Iris pigment epithelial cell (primary cell): ENCODE data around the gene ERBB2.
"Not testable (repeated sequence)": the region's sequence is repeated elsewhere in the genome, so short reads cannot be mapped to it uniquely, and the experiment has no call there.

ENCODE experiments used
- DNase-seq: peaks from one replicate; pipeline ENCODE4 v3.0.0-alpha.2; 2011; ENCODE audit warnings: low read depth

ERBB2 gene

GRCh38 chr17:39745335-39746144 is 45.7 kb downstream of the ERBB2 start:
- no peak for DNase-seq

GRCh38 chr17:39746145-39746461 is 46.2 kb downstream of the ERBB2 start:
- no peak for DNase-seq

GRCh38 chr17:39747745-39748144 is 47.9 kb downstream of the ERBB2 start:
- no peak for DNase-seq

- DNase-seq = not testable (repeated sequence)
Observed at GRCh38 chr17:39748444-39749034, 48.7 kb downstream of the ERBB2 start.

GRCh38 chr17:39750131-39751015 is 50.5 kb downstream of the ERBB2 start:
- no peak for DNase-seq

- no peak for DNase-seq
Observed at GRCh38 chr17:39751016-39751543, 51.2 kb downstream of the ERBB2 start.

- DNase-seq = no peak
Observed at GRCh38 chr17:39751637-39752036, 51.8 kb downstream of the ERBB2 start.

GRCh38 chr17:39752241-39752881 is 52.5 kb downstream of the ERBB2 start:
- DNase-seq = no peak

GRCh38 chr17:39753514-39754160 is 53.8 kb downstream of the ERBB2 start:
- no peak for DNase-seq

GRCh38 chr17:39754161-39754957 is 54.5 kb downstream of the ERBB2 start:
- DNase-seq = peak; percentile 74

GRCh38 chr17:39754958-39755553 is 55.2 kb downstream of the ERBB2 start:
- no peak for DNase-seq

- DNase-seq = peak; percentile 26
Observed at GRCh38 chr17:39755554-39756379, 55.9 kb downstream of the ERBB2 start.

- no peak for DNase-seq
Observed at GRCh38 chr17:39756380-39757079, 56.7 kb downstream of the ERBB2 start.

GRCh38 chr17:39757176-39757662 is 57.4 kb downstream of the ERBB2 start:
- no peak for DNase-seq

GRCh38 chr17:39757931-39758873 is 58.3 kb downstream of the ERBB2 start:
- DNase-seq = no peak

GRCh38 chr17:39759204-39759603 is 59.3 kb downstream of the ERBB2 start:
- no peak for DNase-seq

GRCh38 chr17:39761861-39762496 is 62.1 kb downstream of the ERBB2 start:
- DNase-seq = no peak
